ENCODE measurements around the gene PIGX. TPM values are rescaled to one million over a fixed set of nuclear protein-coding genes. Genes with fewer than 3 reads are reported as not detected.

Gene PIGX
- total and polyA plus RNA-seq, 2 experiments from 2014 or later = 13.0 to 14.5 TPM

DNA sequence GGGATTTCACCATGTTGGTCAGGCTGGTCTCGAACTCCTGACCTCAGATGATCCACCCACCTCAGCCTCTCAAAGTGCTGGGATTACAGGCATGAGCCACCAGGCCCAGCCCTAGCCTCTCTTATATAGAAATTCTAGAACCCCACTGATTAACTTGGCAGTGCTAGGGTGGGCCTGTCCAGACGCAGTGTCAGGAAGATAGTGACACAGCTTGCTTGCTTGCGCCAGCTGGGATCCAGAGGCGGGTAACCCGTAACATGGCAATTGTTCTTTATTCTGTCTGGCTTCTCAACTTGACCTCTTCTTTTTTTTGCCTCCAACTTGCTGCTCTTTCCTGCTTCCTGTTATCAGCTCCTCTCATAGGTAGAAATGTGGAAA is 16.3 kb upstream of the PIGX start:
- no peak overlapping the region for H3K4me2 ChIP-seq
- TF ChIP-seq ZNF331 (CRISPR knock-in tag; IDR thresholded peaks at IDR 0.05; ENCODE audit: low read depth) (no peak), ZNF114 (CRISPR knock-in tag; IDR thresholded peaks at IDR 0.05) (no peak), ZNF462 (CRISPR knock-in tag; IDR thresholded peaks at IDR 0.05) (no peak), POLR2AphosphoS5 (IDR thresholded peaks at IDR 0.05; ENCODE audit: low read depth) (no peak), NANOG (IDR thresholded peaks at IDR 0.05; ENCODE audit: borderline replicate concordance) (no peak), JUNB (IDR thresholded peaks at IDR 0.05; ENCODE audit: unreplicated experiment) (no peak), EZH2 (IDR thresholded peaks at IDR 0.05; ENCODE audit: low read depth, unreplicated experiment) (no peak), STAT1 (IDR thresholded peaks at IDR 0.05; ENCODE audit: unreplicated experiment) (no peak), REST (IDR thresholded peaks at IDR 0.05; ENCODE audit: unreplicated experiment) (no peak), CREB1 (CRISPR knock-in tag; IDR thresholded peaks at IDR 0.05; ENCODE audit: low read depth) (no peak), EZH2phosphoT487 (IDR thresholded peaks at IDR 0.05; ENCODE audit: unreplicated experiment) (no peak), ETS1 (IDR thresholded peaks at IDR 0.05) (no peak)
- TF ChIP-seq, protein P1, sequence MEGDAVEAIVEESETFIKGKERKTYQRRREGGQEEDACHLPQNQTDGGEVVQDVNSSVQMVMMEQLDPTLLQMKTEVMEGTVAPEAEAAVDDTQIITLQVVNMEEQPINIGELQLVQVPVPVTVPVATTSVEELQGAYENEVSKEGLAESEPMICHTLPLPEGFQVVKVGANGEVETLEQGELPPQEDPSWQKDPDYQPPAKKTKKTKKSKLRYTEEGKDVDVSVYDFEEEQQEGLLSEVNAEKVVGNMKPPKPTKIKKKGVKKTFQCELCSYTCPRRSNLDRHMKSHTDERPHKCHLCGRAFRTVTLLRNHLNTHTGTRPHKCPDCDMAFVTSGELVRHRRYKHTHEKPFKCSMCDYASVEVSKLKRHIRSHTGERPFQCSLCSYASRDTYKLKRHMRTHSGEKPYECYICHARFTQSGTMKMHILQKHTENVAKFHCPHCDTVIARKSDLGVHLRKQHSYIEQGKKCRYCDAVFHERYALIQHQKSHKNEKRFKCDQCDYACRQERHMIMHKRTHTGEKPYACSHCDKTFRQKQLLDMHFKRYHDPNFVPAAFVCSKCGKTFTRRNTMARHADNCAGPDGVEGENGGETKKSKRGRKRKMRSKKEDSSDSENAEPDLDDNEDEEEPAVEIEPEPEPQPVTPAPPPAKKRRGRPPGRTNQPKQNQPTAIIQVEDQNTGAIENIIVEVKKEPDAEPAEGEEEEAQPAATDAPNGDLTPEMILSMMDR (conservative IDR thresholded peaks at IDR 0.05; ENCODE audit: low read depth in 2 of 2) = no peak
- H3K36me3 Mint-ChIP-seq (ENCODE audit: low read depth) = no peaks in the 10 kb centered on the region
- peaks cover 1% of the 10 kb centered on the region for H3K27me3 Mint-ChIP-seq (ENCODE audit: insufficient read depth, low read depth, poor library complexity)
- no peak overlapping the region for H3K4me3 Mint-ChIP-seq
- no peak overlapping the region for H3K27ac ChIP-seq (ENCODE audit: low read depth)
- H3K9me3 Mint-ChIP-seq = no peaks in the 10 kb centered on the region
- H3K4me3 ChIP-seq = no peak overlapping the region
- DNase-seq (ENCODE audit: low spot score) = no peak
- no peaks in the 10 kb centered on the region for H3K36me3 ChIP-seq (ENCODE audit: insufficient read depth)
- peaks cover 6% of the 10 kb centered on the region; the same call in 1 of the 2 replicates for H3F3A ChIP-seq (replicated peaks; ENCODE audit: low read depth)
- no peaks in the 10 kb centered on the region for H3K27me3 ChIP-seq (ENCODE audit: insufficient read depth)
- no peaks in the 10 kb centered on the region for H3K4me1 ChIP-seq (ENCODE audit: insufficient read depth)
- no peak overlapping the region for H3K27ac Mint-ChIP-seq
- no peaks in the 10 kb centered on the region for H4K20me1 ChIP-seq (replicated peaks; ENCODE audit: insufficient read depth)
- no peak overlapping the region for H2AFZ ChIP-seq
- H3K9me2 ChIP-seq (ENCODE audit: insufficient read depth) = no peaks in the 10 kb centered on the region
- H3K79me2 ChIP-seq (replicated peaks; ENCODE audit: insufficient read depth) = no peaks in the 10 kb centered on the region
- H3K4me1 Mint-ChIP-seq = no peaks in the 10 kb centered on the region
- ATAC-seq = no peak
